Vagina (tissue), 2 donors: Measurements from ENCODE around the gene FAM53B.

Experiments
- CTCF ChIP-seq, 3 experiments: fragments of 450-650 bp in 2 of 3; fragments of 200-600 bp in 1 of 3; sonication (generic) in 1 of 3; IDR thresholded peaks; one replicate each; pipeline ENCODE4 v1.5.1; 2017 to 2019; ENCODE audit warnings: antibody characterized with exemption in 3 of 3, mild to moderate bottlenecking in 2 of 3, moderate library complexity in 2 of 3
- POLR2A ChIP-seq, 2 donors: fragments of 450-650 bp; IDR thresholded peaks; one replicate each; pipeline ENCODE4 v1.6.1; 2017; ENCODE audit warnings: antibody characterized with exemption in 2 of 2, mild to moderate bottlenecking in 2 of 2, moderate library complexity in 2 of 2

GRCh38 chr10:124725171-124725631 is 19.0 kb downstream of the FAM53B start:
- TF ChIP-seq POLR2A (IDR thresholded peaks at IDR 0.05): no peak
- no peak for TF ChIP-seq CTCF (IDR thresholded peaks at IDR 0.05)
